Testis (tissue), 3 donors: ENCODE measurements around the gene GMEB2. TPM values are rescaled to one million over a fixed set of nuclear protein-coding genes. Genes with fewer than 3 reads are reported as not detected.

Experiments used
- DNase-seq: peaks from one replicate; pipeline ENCODE4 v3.0.0-alpha.2; 2019
- H3K27ac ChIP-seq, 2 donors: fragments of 200-600 bp; sonication (generic); one replicate each; pipeline ENCODE4 v1.5.1; 2019
- H3K27me3 ChIP-seq: fragments of 200-600 bp; sonication (generic); one replicate; pipeline ENCODE4 v1.5.1; 2019
- H3K36me3 ChIP-seq: fragments of 200-600 bp; sonication (generic); one replicate; pipeline ENCODE4 v1.5.1; 2017; ENCODE audit warnings: low read depth; ENCODE audit errors: missing control alignments
- H3K4me1 ChIP-seq: fragments of 200-600 bp; sonication (generic); one replicate; pipeline ENCODE4 v1.5.1; 2019
- H3K4me3 ChIP-seq, 2 donors: fragments of 200-600 bp; sonication (generic); one replicate each; pipeline ENCODE4 v1.5.1; 2017 to 2019
- H3K9me3 ChIP-seq: fragments of 200-600 bp; sonication (generic); one replicate; pipeline ENCODE4 v1.5.1; 2017
- POLR2A ChIP-seq: fragments of 450-650 bp; IDR thresholded peaks from one replicate; pipeline ENCODE4 v1.6.1; 2017; ENCODE audit warnings: antibody characterized with exemption, mild to moderate bottlenecking, moderate library complexity
- WGBS, 2 donors: methylation state at CpG; one replicate each; pipeline ENCODE4 v1.1.5; 2018; 5-methylcytosine and 5-hydroxymethylcytosine counted together
- intact Hi-C: fragments of 100-400 bp; cut with DNase I; formaldehyde crosslinking; loops from one replicate; pipeline ENCODE4 v1.15.1; 2023; ENCODE audit warnings: low total_unique reads
- polyA plus RNA-seq: library from polyadenylated mRNA; stranded (reverse); fragments of 350-450 nt; fragmentation: Illumina TruSeq; extraction: RNeasy Lipid Tissue Mini Kit (QIAGEN cat#74804); gene quantifications from one replicate; pipeline ENCODE4 v1.2.3, GENCODE V29; 2014; ENCODE audit warnings: low read depth, low replicate concordance; ENCODE audit not compliant: insufficient read depth
- total RNA-seq, 2 donors: library from RNA; depleted of rRNA; stranded (reverse); fragments of >200 nt; gene quantifications; one replicate each; pipeline ENCODE4 v1.2.3, GENCODE V29; 2016
- TF ChIP-seq, protein P1 (sequence below), 3 experiments: fragments of 450-650 bp in 2 of 3; fragments of 200-600 bp in 1 of 3; sonication (generic) in 1 of 3; IDR thresholded peaks; one replicate each; pipeline ENCODE4 v1.5.1; 2016 to 2019; ENCODE audit warnings: antibody characterized with exemption in 3 of 3, mild to moderate bottlenecking in 2 of 3, moderate library complexity in 1 of 3

The GMEB2 gene
- total and polyA plus RNA-seq, 3 donors from 2014 or later: 20.3 to 33.1 (median 31.0) TPM

DNA sequence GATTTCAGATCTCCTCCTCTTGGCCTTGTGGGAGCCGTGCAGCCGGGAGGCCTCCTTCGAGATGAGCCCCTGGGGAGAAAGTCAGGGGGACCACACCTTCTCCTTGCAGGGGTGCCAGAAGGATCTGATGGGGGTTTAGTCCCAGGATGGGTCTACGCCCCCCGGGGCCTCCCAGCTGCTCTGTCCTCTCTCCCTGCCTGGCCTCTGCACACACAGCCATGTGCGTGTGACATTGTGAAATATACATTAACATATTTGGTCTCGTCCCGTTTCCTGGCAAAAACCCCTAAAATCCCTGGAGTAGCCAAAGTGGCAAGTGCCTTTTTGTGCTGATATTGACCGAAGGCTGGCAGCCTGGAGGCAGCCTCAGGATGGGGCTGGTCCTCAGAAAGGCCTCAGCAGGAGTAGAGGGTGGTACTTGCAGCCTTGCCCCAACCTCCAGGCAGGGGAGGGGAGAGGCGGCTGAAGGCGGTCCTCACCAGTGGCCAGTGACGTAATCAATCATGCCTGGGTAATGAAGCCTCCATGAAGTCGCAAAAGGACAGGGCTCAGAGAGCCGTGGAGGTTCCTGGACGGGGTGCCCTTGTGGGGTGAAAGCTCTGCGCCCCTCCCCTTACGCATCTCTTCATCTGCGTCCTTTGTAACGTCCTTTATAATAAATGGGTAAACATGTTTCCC lies 47.7 kb downstream of the GMEB2 start:
- H3K27me3 ChIP-seq: no peaks in the 10 kb centered on the region
- no peak overlapping the region for H3K27ac ChIP-seq
- H3K9me3 ChIP-seq: no peaks in the 10 kb centered on the region
- 82 to 83% methylated on average over 14 to 19 of the region's 19 CpGs for WGBS, 2 donors
- no peak for DNase-seq
- TF ChIP-seq, protein P1, sequence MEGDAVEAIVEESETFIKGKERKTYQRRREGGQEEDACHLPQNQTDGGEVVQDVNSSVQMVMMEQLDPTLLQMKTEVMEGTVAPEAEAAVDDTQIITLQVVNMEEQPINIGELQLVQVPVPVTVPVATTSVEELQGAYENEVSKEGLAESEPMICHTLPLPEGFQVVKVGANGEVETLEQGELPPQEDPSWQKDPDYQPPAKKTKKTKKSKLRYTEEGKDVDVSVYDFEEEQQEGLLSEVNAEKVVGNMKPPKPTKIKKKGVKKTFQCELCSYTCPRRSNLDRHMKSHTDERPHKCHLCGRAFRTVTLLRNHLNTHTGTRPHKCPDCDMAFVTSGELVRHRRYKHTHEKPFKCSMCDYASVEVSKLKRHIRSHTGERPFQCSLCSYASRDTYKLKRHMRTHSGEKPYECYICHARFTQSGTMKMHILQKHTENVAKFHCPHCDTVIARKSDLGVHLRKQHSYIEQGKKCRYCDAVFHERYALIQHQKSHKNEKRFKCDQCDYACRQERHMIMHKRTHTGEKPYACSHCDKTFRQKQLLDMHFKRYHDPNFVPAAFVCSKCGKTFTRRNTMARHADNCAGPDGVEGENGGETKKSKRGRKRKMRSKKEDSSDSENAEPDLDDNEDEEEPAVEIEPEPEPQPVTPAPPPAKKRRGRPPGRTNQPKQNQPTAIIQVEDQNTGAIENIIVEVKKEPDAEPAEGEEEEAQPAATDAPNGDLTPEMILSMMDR (IDR thresholded peaks at IDR 0.05): no peak
- H3K4me3 ChIP-seq: no peak overlapping the region
- H3K36me3 ChIP-seq: no peaks in the 10 kb centered on the region
- H3K4me1 ChIP-seq: no peaks in the 10 kb centered on the region
- intact Hi-C loops: no loop called here

DNA sequence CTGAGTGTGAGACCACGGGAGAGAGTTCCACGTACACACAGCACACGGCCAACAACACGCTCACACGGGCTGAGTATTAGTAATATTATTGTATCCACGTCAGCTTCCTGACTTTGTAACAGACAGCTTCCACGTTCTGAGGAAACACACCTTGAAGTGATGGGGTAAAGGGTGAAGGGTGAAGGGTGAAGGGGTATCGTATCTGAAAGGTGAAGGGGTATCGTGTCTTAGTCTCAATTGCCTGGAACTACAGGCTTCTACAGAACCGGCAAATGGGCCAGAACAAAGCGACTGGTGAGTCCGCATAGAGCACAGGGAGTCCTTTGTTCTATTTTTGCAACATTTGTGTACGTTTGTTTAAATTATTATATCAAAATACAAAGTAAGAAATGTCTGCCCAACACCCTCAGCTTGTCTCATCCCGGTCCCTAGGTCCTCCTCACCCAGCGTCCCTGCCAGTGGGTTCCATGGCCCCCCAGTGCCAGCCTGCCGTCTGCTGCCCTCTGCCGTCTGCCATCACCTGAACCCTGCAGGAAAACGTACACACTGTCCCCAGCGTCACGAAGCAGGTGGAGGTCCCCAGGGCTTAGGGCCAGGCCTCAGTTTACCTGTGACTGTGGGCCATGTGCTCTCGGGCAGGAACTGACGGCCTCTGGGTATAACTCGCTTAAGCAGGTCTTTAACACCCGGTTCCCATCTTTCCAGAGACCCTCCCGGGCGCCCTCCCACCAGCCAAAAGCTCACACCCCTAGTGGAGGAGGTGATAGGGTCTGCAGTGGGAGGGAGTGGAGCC lies 48.5 kb downstream of the GMEB2 start:
- TF ChIP-seq POLR2A: no peak
- TF ChIP-seq, protein P1 (IDR thresholded peaks at IDR 0.05): no peak
- intact Hi-C loops: no loop called here
- H3K36me3 ChIP-seq: no peaks in the 10 kb centered on the region
- no peaks in the 10 kb centered on the region for H3K9me3 ChIP-seq
- H3K27me3 ChIP-seq: no peaks in the 10 kb centered on the region
- DNase-seq: no peak
- H3K27ac ChIP-seq: no peak overlapping the region
- H3K4me1 ChIP-seq: peaks cover 3% of the 10 kb centered on the region
- 82 to 84% methylated on average over 22 to 26 of the region's 26 CpGs for WGBS, 2 donors
- H3K4me3 ChIP-seq: no peak overlapping the region

DNA sequence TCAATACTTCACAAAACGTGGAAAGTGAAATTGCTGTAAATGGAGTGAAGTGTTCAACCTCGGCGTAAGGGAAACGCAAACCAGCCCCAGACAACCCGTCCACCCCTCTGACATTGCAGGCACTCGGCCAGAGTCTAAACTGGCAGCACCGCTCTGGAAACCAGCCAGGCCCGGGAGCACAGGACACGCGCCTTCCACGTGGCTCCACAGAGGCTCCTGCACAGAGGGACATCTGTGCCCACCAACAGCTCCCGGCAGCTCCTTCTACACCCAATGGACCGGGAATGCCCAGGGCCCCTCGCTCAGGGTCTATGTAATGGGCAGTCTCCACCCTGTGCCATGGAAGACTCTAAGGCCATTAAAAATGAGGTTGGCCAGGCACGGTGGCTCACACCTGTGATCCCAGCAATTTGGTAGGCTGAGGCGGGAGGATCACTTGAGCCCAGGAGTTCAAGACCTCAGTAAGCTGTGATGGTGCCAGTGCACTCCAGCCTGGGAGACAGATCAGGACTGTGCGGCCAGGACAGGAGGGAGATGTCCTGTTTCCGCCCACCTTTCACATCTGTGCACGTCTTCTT lies 49.5 kb downstream of the GMEB2 start:
- Histone ChIP-seq H3K27me3 (no peaks in the 10 kb centered on the region), H3K9me3 (no peaks in the 10 kb centered on the region), H3K27ac (no peak overlapping the region), H3K4me3 (no peak overlapping the region), H3K4me1 (peaks cover 6% of the 10 kb centered on the region), H3K36me3 (no peaks in the 10 kb centered on the region)
- no peak for DNase-seq
- no peak for TF ChIP-seq POLR2A
- TF ChIP-seq, protein P1 (IDR thresholded peaks at IDR 0.05): no peak
- intact Hi-C loops: no loop called here
- 82 to 88% methylated on average over 17 to 19 of the region's 19 CpGs for WGBS, 2 donors

DNA sequence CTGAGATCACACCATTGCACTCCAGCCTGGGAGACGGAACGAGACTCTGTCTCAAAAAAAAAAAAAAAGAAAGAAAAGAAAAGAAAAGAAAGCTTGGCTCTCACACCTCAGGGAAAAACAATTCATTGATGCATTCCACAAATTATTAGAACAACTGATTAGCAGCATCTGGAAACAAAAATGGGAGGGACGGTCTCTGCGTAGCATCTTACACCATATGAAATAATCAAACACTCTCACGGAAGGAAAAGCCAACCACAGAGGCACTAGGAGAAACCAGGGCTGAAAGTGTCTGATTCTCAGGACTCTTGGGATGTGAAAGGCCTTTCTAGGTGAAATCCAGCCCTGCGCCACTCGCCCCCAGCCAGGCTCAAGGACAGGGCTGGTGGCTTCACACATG lies 50.6 kb downstream of the GMEB2 start:
- DNase-seq: no peak
- Histone ChIP-seq H3K4me3 (no peak overlapping the region), H3K27ac (no peak overlapping the region), H3K9me3 (no peaks in the 10 kb centered on the region), H3K4me1 (peaks cover 6% of the 10 kb centered on the region), H3K36me3 (no peaks in the 10 kb centered on the region), H3K27me3 (no peaks in the 10 kb centered on the region)
- intact Hi-C loops: no loop called here
- TF ChIP-seq, protein P1 (IDR thresholded peaks at IDR 0.05): no peak
- no peak for TF ChIP-seq POLR2A
- WGBS, 2 donors: 66 to 81% methylated on average over 7 of the region's 7 CpGs
